Measurements from ENCODE around the gene IFRD2. TPM values are rescaled to one million over a fixed set of nuclear protein-coding genes. Genes with fewer than 3 reads are reported as not detected.

Gene IFRD2
- total and polyA plus RNA-seq, 2 of the 8 experiments (the other 6 are each of a cell fraction or from before 2014, with no cell fraction given): 76.7 to 88.8 TPM

DNA sequence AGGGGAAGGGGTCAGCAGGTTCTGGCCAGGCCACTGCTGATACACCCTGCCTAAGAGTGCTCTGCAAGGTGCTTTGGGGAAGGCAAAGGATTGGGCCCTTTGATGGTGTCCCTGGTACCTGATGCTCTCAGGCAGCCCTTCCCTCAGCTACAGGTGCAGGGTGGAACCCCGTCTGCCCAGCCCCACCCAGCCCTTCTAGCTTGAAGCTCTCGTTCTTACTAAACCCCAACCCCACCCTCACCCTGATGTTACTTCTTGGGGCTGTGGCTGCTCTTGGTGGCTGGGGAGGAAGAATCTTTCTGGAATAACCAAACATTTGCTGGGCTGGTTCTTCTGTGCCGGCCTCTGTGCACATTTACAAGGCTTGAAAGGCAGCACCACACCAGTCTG, 49.9 kb downstream of the IFRD2 start:
- Histone ChIP-seq H2BK12ac (ENCODE audit: low read depth, low read length) (peak overlapping the region; percentile 43; the same call in 1 of the 2 replicates), H3K4me1 (replicated peaks in 1 of 4; ENCODE audit: control insufficient read depth in 3 of 4, insufficient read depth in 4 of 4, low read length in 3 of 4) (peaks cover 12 to 80% (median 70%) of the 10 kb centered on the region in 4 experiments)
- no peak for TF ChIP-seq RFX5 (IDR thresholded peaks at IDR 0.05; ENCODE audit: borderline replicate concordance, low read depth, low read length)
- TF ChIP-seq SIRT6 (IDR thresholded peaks at IDR 0.05; ENCODE audit: low read length): no peak
- no peak for TF ChIP-seq NRF1 (IDR thresholded peaks at IDR 0.05; ENCODE audit: low read depth, low read length)
- TF ChIP-seq, protein P1, sequence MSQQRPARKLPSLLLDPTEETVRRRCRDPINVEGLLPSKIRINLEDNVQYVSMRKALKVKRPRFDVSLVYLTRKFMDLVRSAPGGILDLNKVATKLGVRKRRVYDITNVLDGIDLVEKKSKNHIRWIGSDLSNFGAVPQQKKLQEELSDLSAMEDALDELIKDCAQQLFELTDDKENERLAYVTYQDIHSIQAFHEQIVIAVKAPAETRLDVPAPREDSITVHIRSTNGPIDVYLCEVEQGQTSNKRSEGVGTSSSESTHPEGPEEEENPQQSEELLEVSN (IDR thresholded peaks at IDR 0.05): no peak
- no peak for TF ChIP-seq SUZ12 (IDR thresholded peaks at IDR 0.05; ENCODE audit: low read length)
- no peak for TF ChIP-seq POLR2AphosphoS5 (IDR thresholded peaks at IDR 0.05; ENCODE audit: low read depth, low read length)

More for the DNA sequence above, 49.9 kb downstream of the IFRD2 start:
- peak overlapping the region; percentile 99 for H2BK20ac ChIP-seq (ENCODE audit: low read length)
- peak overlapping the region in 1 of 2 experiments; percentile 87; a peak in 2 of 4 replicates for H3K4me2 ChIP-seq (ENCODE audit: insufficient read depth in 1 of 2, low read depth in 2 of 2, low read length in 2 of 2)
- peaks cover 11% of the 10 kb centered on the region; the same call in 1 of the 2 replicates for H3K23me2 ChIP-seq (ENCODE audit: low read depth, low read length)
- DNase-seq (ENCODE audit: low read depth in 1 of 2, low spot score in 2 of 2) (no peak), FAIRE-seq (no peak)
- H2BK5ac ChIP-seq (ENCODE audit: low read depth, low read length): peak overlapping the region; percentile 98
- H3K23ac ChIP-seq (ENCODE audit: insufficient read length): no peak overlapping the region
- H3K79me2 ChIP-seq (ENCODE audit: control insufficient read depth in 1 of 2, insufficient read depth in 2 of 2, low read length in 2 of 2): peaks cover 33 to 92% of the 10 kb centered on the region in 2 experiments
- H2BK15ac ChIP-seq (ENCODE audit: low read length): peak overlapping the region; percentile 99
- H3K14ac ChIP-seq (ENCODE audit: insufficient read length): no peak overlapping the region
- peaks cover 25% of the 10 kb centered on the region for H3K79me1 ChIP-seq (ENCODE audit: low read depth, low read length)
- H3K4ac ChIP-seq (replicated peaks; ENCODE audit: insufficient read length, low read depth, low read length): peak overlapping the region; percentile 10
- peak overlapping the region; percentile 4; the same call in 1 of the 2 replicates for H2AK5ac ChIP-seq (ENCODE audit: low read depth, low read length)
- no peak overlapping the region for H3K56ac ChIP-seq (replicated peaks; ENCODE audit: insufficient read length, low read depth, low read length)
- peaks cover 0 to 3% (median 0%) of the 10 kb centered on the region in 4 experiments; a peak in 1 of 8 replicates for H3K36me3 ChIP-seq (ENCODE audit: control insufficient read depth in 2 of 4, insufficient read depth in 4 of 4, low read length in 3 of 4)
- CTCF ChIA-PET (ENCODE audit: partially characterized antibody): interaction anchor here (1.3 to 53.5 kb wide), 5 partner anchors 17 to 123 kb away, joined by 3 to 2149 read pairs (median 121); partner anchors contain the start of genes GNAI2, GNAT1, LSMEM2 and SEMA3B
- H2BK120ac ChIP-seq (replicated peaks; ENCODE audit: low read depth, low read length): peak overlapping the region; percentile 8
- H3K4me3 ChIP-seq (ENCODE audit: extremely low read depth in 1 of 4, insufficient read depth in 2 of 4, low read depth in 3 of 4, low read length in 4 of 4): no peak overlapping the region
- no peak overlapping the region; a peak in 2 of 7 replicates for H3K9ac ChIP-seq (replicated peaks in 1 of 4; ENCODE audit: extremely low read depth in 1 of 4, low read depth in 3 of 4, low read length in 3 of 4)
- H4K5ac ChIP-seq (ENCODE audit: insufficient read length, low read depth, low read length): no peak overlapping the region
- H3K27ac ChIP-seq (ENCODE audit: low read depth, low read length): peak overlapping the region; percentile 80; the same call in 1 of the 2 replicates
- peak overlapping the region; percentile 14 for H4K91ac ChIP-seq (replicated peaks; ENCODE audit: insufficient read length, low read length)
- H4K20me1 ChIP-seq (replicated peaks in 1 of 2; ENCODE audit: control insufficient read depth in 1 of 2, insufficient read depth in 2 of 2, low read length in 2 of 2): peaks cover 21 to 33% of the 10 kb centered on the region in 2 experiments
- POLR2A ChIA-PET (ENCODE audit: partially characterized antibody): interaction anchor here (0.6 to 3.4 kb wide), 7 partner anchors 9 to 51 kb away, joined by 3 to 41 read pairs (median 5); partner anchors contain the start of gene GNAT1
- H4K8ac ChIP-seq (ENCODE audit: extremely low read depth, insufficient read depth, low read length): no peak overlapping the region
- H3K27me3 ChIP-seq (replicated peaks in 1 of 4; ENCODE audit: control insufficient read depth in 3 of 4, extremely low read depth in 1 of 4, insufficient read depth in 3 of 4, low read length in 3 of 4): no peaks in the 10 kb centered on the region
- H3K18ac ChIP-seq (ENCODE audit: extremely low read depth, low read length): peak overlapping the region; percentile 100
- 93% methylated on average over 3 of the region's 3 CpGs; no CpG with 5 or more reads in 1 of the 2 experiments for whole genome bisulfite sequencing, 2 experiments (ENCODE audit: extremely low coverage in 1 of 2, insufficient coverage in 1 of 2, insufficient read length in 1 of 2, insufficient replicate concordance in 2 of 2, low coverage in 1 of 2, low lambda C conversion rate in 2 of 2, missing lambda C conversion rate in 1 of 2)
- H3K9me3 ChIP-seq (ENCODE audit: insufficient read depth in 2 of 2, low read depth in 1 of 2, low read length in 1 of 2): no peaks in the 10 kb centered on the region
- H2AFZ ChIP-seq (ENCODE audit: low read length): no peak overlapping the region

Data from H1 (cell line).